Stomach (tissue), 4 donors: ENCODE measurements around the gene KRTAP29-1.

Experiments
- CTCF ChIP-seq, 7 experiments: fragments of 450-650 bp in 4 of 7; fragments of 200-600 bp in 3 of 7; sonication (generic) in 3 of 7; IDR thresholded peaks; one replicate each; pipeline ENCODE4 v1.5.1; 2016 to 2019; ENCODE audit warnings: antibody characterized with exemption in 7 of 7, control low read depth in 2 of 7, mild to moderate bottlenecking in 1 of 7
- EP300 ChIP-seq: sonication (generic); formaldehyde crosslinking; IDR thresholded peaks from one replicate; pipeline ENCODE4 v1.6.1; 2017; ENCODE audit warnings: antibody characterized with exemption
- POLR2A ChIP-seq, 4 donors: fragments of 450-650 bp; IDR thresholded peaks; one replicate each; pipeline ENCODE4 v1.6.1; 2016; ENCODE audit warnings: antibody characterized with exemption in 4 of 4, control low read depth in 2 of 4, mild to moderate bottlenecking in 1 of 4, moderate library complexity in 1 of 4
- POLR2AphosphoS5 ChIP-seq, 3 donors: sonication (generic); formaldehyde crosslinking; IDR thresholded peaks; one replicate each; pipeline ENCODE4 v1.6.1; 2016; ENCODE audit warnings: antibody characterized with exemption in 3 of 3

- no peak for TF ChIP-seq CTCF (IDR thresholded peaks at IDR 0.05)
- no peak for TF ChIP-seq EP300
- TF ChIP-seq POLR2A (IDR thresholded peaks at IDR 0.05): no peak
- no peak for TF ChIP-seq POLR2AphosphoS5 (IDR thresholded peaks at IDR 0.05)
Observed at GRCh38 chr17:41339571-41340172, 37.0 kb upstream of the KRTAP29-1 start.
